B cell (primary cell): Measurements from ENCODE around the gene WRAP73.

Experiments used
- EZH2 ChIP-seq: IDR thresholded peaks from 2 replicates; pipeline ENCODE4 v1.6.1; 2012; ENCODE audit warnings: borderline replicate concordance, low read depth, mild to moderate bottlenecking, moderate library complexity, low read length; ENCODE audit not compliant: insufficient read depth, poor library complexity, severe bottlenecking
- TF ChIP-seq, protein P1 (sequence below): fragments of 200-600 bp; IDR thresholded peaks from one replicate; pipeline ENCODE4 v1.8.0; 2022; ENCODE audit warnings: antibody characterized with exemption, mild to moderate bottlenecking

DNA sequence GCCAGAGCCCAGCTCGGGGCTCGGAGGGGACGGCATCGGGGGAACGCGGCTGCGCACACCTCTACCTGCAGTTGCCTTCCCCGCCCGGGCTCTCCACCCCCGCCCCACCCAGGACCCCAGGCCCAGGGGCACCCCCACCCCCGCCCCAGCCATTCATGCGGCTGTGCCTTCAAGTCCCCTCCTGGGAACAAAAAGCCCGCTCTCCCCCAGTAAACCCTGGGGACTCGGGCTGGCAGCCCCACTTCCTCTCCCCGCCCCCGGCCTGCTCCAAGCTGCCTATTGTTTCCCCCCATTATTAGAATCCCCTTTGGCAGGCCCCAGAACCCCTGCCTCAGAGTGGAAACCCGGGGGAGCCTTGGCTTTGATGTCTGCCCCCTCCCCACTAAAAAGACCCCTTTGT is 56.6 kb downstream of the WRAP73 start:
- no peak for TF ChIP-seq EZH2
- TF ChIP-seq, protein P1, sequence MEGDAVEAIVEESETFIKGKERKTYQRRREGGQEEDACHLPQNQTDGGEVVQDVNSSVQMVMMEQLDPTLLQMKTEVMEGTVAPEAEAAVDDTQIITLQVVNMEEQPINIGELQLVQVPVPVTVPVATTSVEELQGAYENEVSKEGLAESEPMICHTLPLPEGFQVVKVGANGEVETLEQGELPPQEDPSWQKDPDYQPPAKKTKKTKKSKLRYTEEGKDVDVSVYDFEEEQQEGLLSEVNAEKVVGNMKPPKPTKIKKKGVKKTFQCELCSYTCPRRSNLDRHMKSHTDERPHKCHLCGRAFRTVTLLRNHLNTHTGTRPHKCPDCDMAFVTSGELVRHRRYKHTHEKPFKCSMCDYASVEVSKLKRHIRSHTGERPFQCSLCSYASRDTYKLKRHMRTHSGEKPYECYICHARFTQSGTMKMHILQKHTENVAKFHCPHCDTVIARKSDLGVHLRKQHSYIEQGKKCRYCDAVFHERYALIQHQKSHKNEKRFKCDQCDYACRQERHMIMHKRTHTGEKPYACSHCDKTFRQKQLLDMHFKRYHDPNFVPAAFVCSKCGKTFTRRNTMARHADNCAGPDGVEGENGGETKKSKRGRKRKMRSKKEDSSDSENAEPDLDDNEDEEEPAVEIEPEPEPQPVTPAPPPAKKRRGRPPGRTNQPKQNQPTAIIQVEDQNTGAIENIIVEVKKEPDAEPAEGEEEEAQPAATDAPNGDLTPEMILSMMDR = no peak
